ENCODE measurements around the gene ARHGEF16. TPM values are rescaled to one million over a fixed set of nuclear protein-coding genes. Genes with fewer than 3 reads are reported as not detected.

The ARHGEF16 gene
- total RNA-seq, 1 donor from 2014 or later = 5.4 TPM

DNA sequence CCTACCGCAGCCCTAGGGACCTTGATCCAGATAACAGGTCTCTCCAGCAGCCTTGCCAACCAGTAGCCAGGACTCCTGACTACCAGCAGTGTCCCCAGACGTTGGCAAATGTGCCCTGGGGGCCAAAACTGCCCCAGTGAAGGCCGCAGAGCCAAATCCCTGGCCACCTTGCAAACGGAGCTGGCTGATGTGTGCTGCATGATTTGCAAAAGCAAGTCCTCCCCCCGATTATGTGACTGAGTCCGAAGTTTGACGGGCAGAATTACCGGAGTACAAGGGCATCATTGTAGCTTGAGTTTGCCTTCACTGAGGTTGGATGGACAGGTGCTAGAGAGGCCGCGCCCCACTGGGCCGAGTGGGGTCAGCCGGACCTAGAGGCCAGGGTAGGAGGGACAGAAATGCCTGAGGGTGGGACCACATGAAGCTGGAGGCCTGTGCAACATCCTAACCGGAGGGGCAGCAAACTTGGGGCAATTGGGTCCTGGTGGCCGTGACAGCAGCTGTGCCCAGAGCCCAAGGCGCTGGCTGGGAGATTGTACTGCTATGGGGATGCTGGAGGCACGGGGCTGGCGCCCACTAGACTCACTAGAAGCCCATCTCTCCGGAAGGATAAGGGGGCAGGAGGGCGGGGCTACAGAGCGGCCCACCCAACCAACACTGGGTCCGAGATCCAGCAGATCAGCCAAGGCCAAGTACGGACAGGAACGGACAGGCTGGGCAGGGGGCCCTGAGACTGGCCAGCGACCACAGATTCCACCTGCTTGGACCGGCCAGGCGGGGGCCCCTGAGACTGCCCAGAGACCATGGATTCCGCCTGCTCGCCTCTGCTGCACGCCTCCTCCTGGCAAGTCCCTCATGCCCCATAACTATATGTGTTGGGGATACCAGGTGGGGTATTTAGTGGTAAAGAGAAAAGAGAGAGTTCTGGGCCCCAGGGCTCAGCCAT, 2.8 kb downstream of the ARHGEF16 start:
- no peak for DNase-seq

- DNase-seq = no peak
Observed at GRCh38 chr1:3457910-3458883, 3.7 kb downstream of the ARHGEF16 start.

GRCh38 chr1:3459051-3459908, 4.8 kb downstream of the ARHGEF16 start:
- no peak for DNase-seq

DNA sequence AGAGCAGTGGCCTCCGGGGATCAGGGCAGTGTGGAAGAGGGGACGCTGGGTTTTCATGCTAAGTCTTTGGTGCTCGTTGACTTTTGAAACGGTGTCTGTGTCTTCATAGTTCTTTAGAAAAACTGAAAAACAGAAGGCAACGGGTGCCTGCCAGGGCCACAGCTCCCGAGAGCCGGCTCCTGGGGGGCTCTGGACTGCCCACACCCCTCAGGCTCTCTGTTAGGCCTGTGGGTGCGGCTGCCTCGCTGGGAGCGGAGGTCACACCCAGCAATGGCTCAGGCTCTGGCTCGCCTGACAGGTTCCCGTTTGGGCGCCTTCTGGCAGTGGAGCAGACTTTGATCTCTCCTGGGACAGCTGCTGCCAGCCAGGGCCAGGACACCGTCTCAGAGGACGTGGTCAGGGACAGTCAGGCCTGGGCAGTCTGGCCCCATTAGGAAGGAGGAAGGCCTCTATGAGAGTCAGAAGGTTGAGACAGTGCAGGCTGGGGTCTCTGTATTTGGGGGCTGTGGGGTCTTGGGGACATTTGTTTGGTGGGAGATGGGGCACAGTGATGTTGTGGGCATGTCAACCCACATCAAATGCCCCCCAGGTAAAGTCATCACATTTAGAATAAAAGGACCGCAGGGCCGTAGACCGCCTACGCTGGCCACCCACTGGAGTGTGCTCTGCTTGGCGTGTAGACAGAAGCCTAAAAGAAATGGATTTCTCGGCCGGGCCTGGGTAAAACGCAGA, 5.6 kb downstream of the ARHGEF16 start:
- no peak for DNase-seq

GRCh38 chr1:3460672-3461131, 6.2 kb downstream of the ARHGEF16 start:
- no peak for DNase-seq

DNA sequence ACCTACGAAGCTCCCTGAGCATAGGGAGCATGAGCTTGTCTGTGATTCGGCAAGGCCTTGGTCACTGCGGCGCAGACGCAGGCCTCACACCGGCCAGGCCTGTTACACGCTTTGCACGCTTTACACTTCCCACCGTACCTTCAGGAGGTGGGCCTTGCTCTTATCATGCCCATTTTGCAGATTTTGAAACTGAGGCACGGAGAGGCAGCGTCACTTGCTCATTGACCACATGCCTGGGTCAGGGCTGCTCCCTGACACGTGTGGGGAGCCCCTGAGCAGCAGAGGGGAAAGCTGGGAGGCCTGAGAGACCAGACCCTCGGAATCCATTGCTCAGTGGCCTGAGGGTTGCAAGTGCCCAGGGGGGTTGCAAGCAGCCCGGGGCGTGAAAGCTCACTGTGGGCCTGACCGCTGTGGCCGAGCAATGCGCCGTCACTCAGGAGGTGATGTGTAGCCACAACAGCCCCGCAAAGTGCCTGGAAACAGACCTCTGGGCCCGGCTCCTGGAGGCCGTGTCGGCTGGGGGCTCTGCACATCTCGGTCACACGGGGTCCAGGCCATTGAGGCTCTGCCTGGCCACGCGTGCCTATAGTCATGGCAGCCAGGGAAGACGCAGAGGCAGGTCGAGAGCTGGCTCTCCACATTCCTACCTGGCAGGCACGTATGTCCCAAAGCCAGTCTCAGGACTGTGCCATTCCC, 6.9 kb downstream of the ARHGEF16 start:
- no peak for DNase-seq

GRCh38 chr1:3461934-3462275, 7.4 kb downstream of the ARHGEF16 start:
- no peak for DNase-seq

DNA sequence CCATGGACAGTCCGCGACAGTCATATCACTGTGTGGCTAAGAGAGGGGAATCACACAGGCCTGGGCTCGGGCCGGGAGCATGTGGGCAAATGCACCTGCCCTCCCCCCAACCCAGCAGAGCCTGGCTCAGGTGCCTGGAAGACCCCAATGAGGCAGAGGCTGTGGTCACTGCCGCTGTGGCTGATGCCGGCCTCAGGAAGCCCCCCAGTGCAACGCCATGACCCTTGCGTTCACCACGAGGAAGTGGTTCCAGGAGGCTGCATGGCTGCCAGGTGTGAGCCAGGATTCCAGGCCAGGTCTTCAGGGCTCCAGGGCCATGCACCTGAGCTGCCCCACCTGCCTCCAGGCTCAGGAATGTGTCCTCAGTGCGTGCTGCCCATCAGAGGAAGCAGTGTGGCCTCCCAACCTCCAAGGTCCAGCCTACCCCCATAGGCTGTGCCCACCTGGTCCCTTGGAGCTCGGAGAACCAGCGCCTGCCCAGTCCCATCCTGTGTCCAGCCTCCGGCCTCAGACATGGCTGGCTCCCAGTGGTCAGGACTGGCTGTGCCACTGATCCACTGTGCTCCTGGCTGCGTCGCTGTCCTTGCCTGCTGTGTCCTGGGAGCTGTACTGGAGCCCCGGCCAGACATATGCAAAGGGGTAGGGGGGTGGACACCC, 8.0 kb downstream of the ARHGEF16 start:
- no peak for DNase-seq

GRCh38 chr1:3463013-3463385, 8.5 kb downstream of the ARHGEF16 start:
- no peak for DNase-seq

GRCh38 chr1:3463408-3463863, 9.0 kb downstream of the ARHGEF16 start:
- no peak for DNase-seq

DNA sequence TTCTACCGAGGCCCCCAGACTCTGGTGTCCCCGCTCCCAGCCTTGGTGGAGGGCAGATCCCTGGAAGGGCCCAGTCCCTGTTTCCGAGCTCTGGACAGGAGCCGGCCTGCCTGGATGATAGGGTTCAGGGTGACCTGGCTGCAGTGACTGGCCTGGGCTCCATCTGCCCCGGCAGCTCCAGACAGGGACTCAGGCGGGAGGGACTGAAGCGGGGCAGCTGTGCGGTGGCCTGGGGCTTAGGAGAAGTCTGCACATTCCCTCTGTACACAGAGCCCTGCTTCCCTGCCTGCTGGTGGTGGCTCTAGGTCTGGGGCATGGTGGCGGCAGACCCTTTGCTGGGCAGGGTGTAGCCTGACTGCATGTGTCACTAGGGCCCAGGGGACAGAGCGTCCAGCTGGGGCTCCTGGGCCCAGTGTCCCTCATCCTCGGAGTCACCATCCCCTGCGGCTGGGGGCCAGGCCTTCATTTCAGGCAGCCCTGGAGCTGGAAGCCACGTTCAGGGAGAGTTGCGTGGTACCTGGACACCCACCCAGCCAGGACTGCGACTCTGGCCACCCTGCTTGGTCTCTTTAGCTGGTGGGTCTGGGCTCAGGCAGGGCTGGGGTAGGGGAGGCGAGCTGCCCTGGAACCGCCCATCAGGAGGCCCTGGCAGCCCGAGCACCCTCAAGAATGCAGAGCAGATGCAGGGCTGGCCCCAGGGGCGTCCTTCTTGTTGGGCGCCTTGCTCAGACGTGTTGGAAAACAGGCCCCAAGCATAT, 9.6 kb downstream of the ARHGEF16 start:
- no peak for DNase-seq

GRCh38 chr1:3464649-3465025, 10.2 kb downstream of the ARHGEF16 start:
- DNase-seq = no peak

DNA sequence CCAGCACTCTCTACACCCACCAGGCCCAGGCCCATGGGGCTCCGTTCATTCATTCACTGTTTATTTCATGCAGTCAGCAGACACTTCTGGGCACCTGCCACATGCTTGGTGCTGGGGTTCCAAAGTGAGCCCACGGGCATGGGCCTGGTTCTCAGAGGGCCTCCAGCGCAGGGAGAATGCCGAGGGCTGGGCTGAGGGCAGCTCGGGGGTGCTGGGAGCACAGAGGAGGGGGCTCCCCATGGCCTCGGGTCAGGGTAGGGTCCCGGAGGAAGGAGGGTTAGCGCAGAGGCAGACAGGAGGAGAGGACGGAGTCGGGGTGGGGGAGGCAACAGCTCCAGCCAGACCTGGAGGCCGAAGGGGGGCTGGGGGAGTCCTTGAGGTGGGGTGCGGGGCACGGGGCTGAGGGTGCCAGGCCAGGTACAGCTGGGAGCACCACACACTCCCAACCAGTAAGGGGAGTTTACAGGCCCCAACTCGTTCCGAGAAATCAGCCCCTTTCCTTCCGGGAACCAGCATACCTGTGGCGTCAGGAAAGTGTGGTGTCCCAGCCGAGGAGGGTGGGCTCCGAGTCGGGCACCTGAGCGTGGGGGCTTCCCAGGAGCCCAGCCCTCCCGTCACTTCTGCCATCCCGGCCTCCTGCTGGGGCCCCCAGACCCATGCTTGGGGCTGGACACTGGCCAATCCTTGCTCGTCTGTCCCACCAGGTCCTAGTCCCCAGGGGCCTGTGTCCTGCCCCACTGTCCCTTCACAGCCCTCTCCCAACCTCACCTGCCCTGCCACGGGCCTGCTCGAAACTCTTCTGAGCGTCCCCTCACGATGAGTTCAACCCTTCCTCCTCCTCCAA, 10.8 kb downstream of the ARHGEF16 start:
- DNase-seq = no peak

GRCh38 chr1:3465935-3466321, 11.5 kb downstream of the ARHGEF16 start:
- DNase-seq = no peak

DNA sequence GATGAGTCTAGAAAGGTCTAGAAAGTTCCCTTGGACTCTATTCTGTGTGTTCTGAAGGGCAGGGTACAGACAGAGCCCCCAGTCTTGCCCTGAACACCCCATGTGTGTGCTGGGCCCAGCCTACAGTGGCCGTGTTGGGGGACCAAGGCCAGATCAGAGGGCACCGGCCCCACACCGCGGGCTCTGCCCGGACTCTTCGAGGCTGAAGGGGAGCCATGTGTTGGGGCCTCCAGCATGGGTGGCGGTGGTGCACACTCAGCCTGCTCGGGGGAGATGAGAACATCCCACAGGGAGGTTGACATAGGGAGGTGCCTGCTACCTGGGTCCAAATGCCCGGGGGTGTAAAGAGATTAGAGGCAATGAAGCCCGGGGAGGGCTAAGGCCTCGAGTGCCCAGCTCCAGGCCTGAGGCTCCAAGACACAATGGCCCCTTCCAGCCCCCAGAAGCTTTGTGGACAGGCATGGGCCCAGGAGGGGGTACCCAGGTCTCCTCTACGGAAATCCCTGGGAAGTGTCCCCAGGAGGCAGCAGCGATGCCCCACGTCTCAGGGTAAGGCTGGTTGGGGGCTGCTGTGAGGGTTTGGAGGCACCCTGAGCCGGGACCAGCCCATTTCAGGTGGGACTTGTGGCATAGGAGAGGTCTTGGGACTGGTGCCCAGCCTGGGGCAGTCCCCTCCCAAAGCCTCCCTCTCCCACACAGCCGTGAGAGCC, 12.1 kb downstream of the ARHGEF16 start:
- DNase-seq = no peak

DNA sequence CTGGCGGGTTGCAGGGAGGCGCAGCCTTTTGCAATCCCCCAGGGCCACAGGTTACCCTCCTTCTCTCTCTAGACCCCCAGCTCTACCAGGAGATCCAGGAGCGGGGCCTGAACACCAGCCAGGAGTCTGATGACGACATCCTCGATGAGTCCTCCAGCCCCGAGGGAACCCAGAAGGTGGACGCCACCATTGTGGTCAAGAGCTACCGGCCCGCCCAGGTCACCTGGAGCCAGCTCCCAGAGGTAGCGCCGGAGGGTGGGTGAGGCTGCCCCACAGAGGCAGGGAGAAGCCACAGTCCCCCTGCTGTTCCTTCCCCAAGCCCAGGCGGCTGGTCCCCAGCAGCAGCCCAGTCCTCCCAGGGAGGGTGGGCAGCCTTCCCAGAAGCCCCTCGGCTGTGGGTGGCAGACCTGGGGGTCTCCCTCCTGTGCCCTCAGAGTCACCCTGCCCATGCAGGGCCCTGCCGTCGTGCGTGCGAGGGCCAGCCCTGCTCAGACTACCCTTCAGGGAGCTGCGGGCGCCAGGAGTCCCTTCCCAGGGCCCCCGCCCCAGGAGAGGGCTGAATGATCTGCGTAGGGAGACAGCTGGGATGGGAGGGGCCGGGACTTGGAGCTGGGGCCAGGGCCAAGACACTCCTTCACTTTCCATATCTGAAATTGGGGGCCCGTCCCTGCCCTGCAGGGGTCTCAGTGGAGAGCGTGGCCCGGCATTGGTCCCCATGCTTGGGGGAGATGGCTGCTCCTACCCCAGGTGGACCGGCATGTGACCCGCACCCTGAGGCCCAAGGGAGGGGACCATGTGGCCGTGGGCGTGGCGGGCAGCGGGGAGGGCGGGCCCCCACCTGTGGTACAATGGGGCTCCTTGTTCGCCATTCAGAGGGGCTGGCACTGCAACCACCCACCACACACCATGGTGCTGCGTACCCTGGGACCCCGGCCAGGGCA, 12.9 kb downstream of the ARHGEF16 start:
- DNase-seq = no peak
